PC-3 (cell line): Measurements from ENCODE around the gene PTPRD. TPM values are rescaled to one million over a fixed set of nuclear protein-coding genes. Genes with fewer than 3 reads are reported as not detected.

Experiments used
- ATAC-seq: fragments of 200-7000 bp; cut with Tn5 transposase; 2 replicates; pipeline ENCODE4 v1.9.1; 2020; ENCODE audit warnings: mild to moderate bottlenecking, moderate library complexity
- BruUV-seq: library from RNA; stranded (reverse); fragments of 400-500 nt; replicated peaks from 2 replicates; lab custom pipeline; 2021; lab: Mats Ljungman, UMichigan
- CTCF ChIA-PET: fragments of 300-600 bp; sonication (Branson Sonifier 250); formaldehyde crosslinking; loops from one replicate; lab custom pipeline; 2022; ENCODE audit warnings: antibody characterized with exemption; lab: Charles Lee
- POLR2A ChIA-PET: fragments of 300-600 bp; sonication (Branson Sonifier 250); formaldehyde crosslinking; loops from one replicate; lab custom pipeline; 2022; ENCODE audit warnings: antibody characterized with exemption; ENCODE audit not compliant: unreplicated experiment; lab: Charles Lee
- DNase-seq: peaks from one replicate; pipeline ENCODE4 v3.0.0-alpha.2; 2015
- H2AFZ ChIP-seq: fragments of 300-600 bp; sonication (generic); 2 replicates; pipeline ENCODE4 v1.6.0; 2016; ENCODE audit warnings: antibody characterized with exemption, low read length
- H3F3A ChIP-seq: fragments of 300-600 bp; sonication (generic); one replicate; pipeline ENCODE4 v1.6.0; 2017; ENCODE audit warnings: antibody characterized with exemption, low read length, control low read depth, mild to moderate bottlenecking; ENCODE audit not compliant: unreplicated experiment
- H3K27ac ChIP-seq: fragments of 300-600 bp; sonication (generic); 2 replicates; pipeline ENCODE4 v1.5.1; 2016; ENCODE audit warnings: mild to moderate bottlenecking, low read length
- H3K27me3 ChIP-seq: fragments of 300-600 bp; sonication (generic); 2 replicates; pipeline ENCODE4 v1.6.1; 2016; ENCODE audit warnings: low read length, mixed read lengths
- H3K36me3 ChIP-seq: fragments of 300-600 bp; sonication (generic); 2 replicates; pipeline ENCODE4 v1.6.1; 2016; ENCODE audit warnings: low read depth, mixed run types, low read length, mixed read lengths
- H3K4me1 ChIP-seq: fragments of 300-600 bp; sonication (generic); 2 replicates; pipeline ENCODE4 v1.5.1; 2016; ENCODE audit warnings: low read length; ENCODE audit not compliant: insufficient read depth
- H3K4me2 ChIP-seq: fragments of 300-600 bp; sonication (generic); 2 replicates; pipeline ENCODE4 v1.6.0; 2016; ENCODE audit warnings: low read length
- H3K4me3 ChIP-seq: fragments of 300-600 bp; sonication (generic); 2 replicates; pipeline ENCODE4 v1.5.1; 2016; ENCODE audit warnings: mild to moderate bottlenecking, low read length, mixed read lengths
- H3K79me2 ChIP-seq: fragments of 300-600 bp; sonication (generic); 2 replicates; pipeline ENCODE4 v1.6.1; 2017; ENCODE audit warnings: low read length, mixed read lengths
- H3K9ac ChIP-seq: fragments of 300-600 bp; sonication (generic); 2 replicates; pipeline ENCODE4 v1.6.0; 2016; ENCODE audit warnings: mild to moderate bottlenecking, low read length
- H3K9me2 ChIP-seq: fragments of 300-600 bp; sonication (generic); replicated peaks from 2 replicates; pipeline ENCODE4 v1.6.1; 2016; ENCODE audit warnings: mixed run types, low read length, mixed read lengths
- H3K9me3 ChIP-seq: fragments of 300-600 bp; sonication (generic); 2 replicates; pipeline ENCODE4 v1.6.1; 2016; ENCODE audit warnings: low read length, mixed read lengths
- H4K20me1 ChIP-seq: fragments of 300-600 bp; sonication (generic); 2 replicates; pipeline ENCODE4 v1.6.1; 2016; ENCODE audit warnings: low read length, mixed read lengths
- CTCF ChIP-seq: fragments of 300-600 bp; sonication (generic); conservative IDR thresholded peaks from 2 replicates; pipeline ENCODE4 v1.5.1; 2017; ENCODE audit warnings: antibody characterized with exemption, low read depth, mild to moderate bottlenecking, low read length
- EZH2 ChIP-seq: fragments of 300-600 bp; sonication (generic); IDR thresholded peaks from one replicate; pipeline ENCODE4 v1.6.1; 2017; ENCODE audit warnings: antibody characterized with exemption, mild to moderate bottlenecking, low read length; ENCODE audit not compliant: unreplicated experiment
- EZH2phosphoT487 ChIP-seq: fragments of 300-600 bp; sonication (generic); IDR thresholded peaks from 2 replicates; pipeline ENCODE4 v1.6.1; 2018; ENCODE audit warnings: mild to moderate bottlenecking, antibody characterized with exemption, low read length, borderline replicate concordance
- intact Hi-C: fragments of 100-400 bp; cut with micrococcal nuclease; formaldehyde crosslinking; loops from 2 replicates; pipeline ENCODE4 v1.9.0; 2023
- total RNA-seq: library from RNA; depleted of rRNA; stranded (reverse); fragments of >200 nt; gene quantifications from 2 replicates; pipeline ENCODE4 v1.2.3, GENCODE V29; 2014

PTPRD gene
- total RNA-seq, 1 experiment from 2014 or later, result not detected

GRCh38 chr9:9919174-9919775 lies 693.5 kb downstream of the PTPRD start:
- no peak for ATAC-seq
- no peaks in the 10 kb centered on the region for H4K20me1 ChIP-seq
- H3K4me3 ChIP-seq, result no peak overlapping the region
- no peaks in the 10 kb centered on the region for H3K4me1 ChIP-seq
- H3K79me2 ChIP-seq, result no peaks in the 10 kb centered on the region
- H3K27ac ChIP-seq, result no peak overlapping the region
- H2AFZ ChIP-seq, result no peak overlapping the region
- no peaks in the 10 kb centered on the region for H3F3A ChIP-seq
- intact Hi-C loops, result no loop called here
- TF ChIP-seq EZH2 (no peak), CTCF (no peak), EZH2phosphoT487 (no peak)
- ChIA-PET POLR2A (no interaction called here), CTCF (no interaction called here)
- no peak overlapping the region for H3K4me2 ChIP-seq
- no peaks in the 10 kb centered on the region for H3K36me3 ChIP-seq
- H3K9me3 ChIP-seq, result 0 out of 2 replicates have a peak, but pooled peaks cover 4% of the 10 kb centered on the region
- H3K9me2 ChIP-seq, result no peaks in the 10 kb centered on the region
- no peak overlapping the region for H3K9ac ChIP-seq
- H3K27me3 ChIP-seq, result no peaks in the 10 kb centered on the region
- no peak for DNase-seq
- no TSS peak for BruUV-seq

- ATAC-seq (no peak), DNase-seq (no peak)
- Histone ChIP-seq H3K4me2 (no peak overlapping the region), H3K9ac (no peak overlapping the region), H3F3A (no peaks in the 10 kb centered on the region), H4K20me1 (no peaks in the 10 kb centered on the region), H3K27me3 (no peaks in the 10 kb centered on the region), H3K4me3 (no peak overlapping the region), H3K27ac (no peak overlapping the region), H2AFZ (no peak overlapping the region), H3K36me3 (no peaks in the 10 kb centered on the region), H3K4me1 (no peaks in the 10 kb centered on the region), H3K9me3 (0 out of 2 replicates have a peak, but pooled peaks cover 4% of the 10 kb centered on the region), H3K9me2 (no peaks in the 10 kb centered on the region), H3K79me2 (no peaks in the 10 kb centered on the region)
- POLR2A ChIA-PET, result no interaction called here
- intact Hi-C loops, result no loop called here
- CTCF ChIA-PET, result no interaction called here
- no TSS peak for BruUV-seq
- TF ChIP-seq CTCF (no peak), EZH2 (no peak), EZH2phosphoT487 (no peak)
These were observed 695.4 kb downstream of the PTPRD start for GRCh38 chr9:9917400-9917799.

- TF ChIP-seq CTCF, result no peak
- TF ChIP-seq EZH2phosphoT487, result no peak
- TF ChIP-seq EZH2, result no peak
- BruUV-seq, result no TSS peak
- H3K27ac ChIP-seq, result no peak overlapping the region
- H3K9ac ChIP-seq, result no peak overlapping the region
- H3K4me1 ChIP-seq, result no peaks in the 10 kb centered on the region
- H4K20me1 ChIP-seq, result no peaks in the 10 kb centered on the region
- DNase-seq (no peak), ATAC-seq (no peak)
- no peak overlapping the region for H3K4me3 ChIP-seq
- no peak overlapping the region for H2AFZ ChIP-seq
- H3K4me2 ChIP-seq, result no peak overlapping the region
- H3F3A ChIP-seq, result no peaks in the 10 kb centered on the region
- H3K79me2 ChIP-seq, result no peaks in the 10 kb centered on the region
- POLR2A ChIA-PET, result no interaction called here
- no peaks in the 10 kb centered on the region for H3K9me2 ChIP-seq
- no peaks in the 10 kb centered on the region for H3K27me3 ChIP-seq
- 0 out of 2 replicates have a peak, but pooled peaks cover 4% of the 10 kb centered on the region for H3K9me3 ChIP-seq
- CTCF ChIA-PET, result no interaction called here
- no peaks in the 10 kb centered on the region for H3K36me3 ChIP-seq
- intact Hi-C loops, result loop anchor here (5.0 kb wide), 1 partner anchor 122 kb away; no protein-coding TSS in a partner anchor
These were observed 698.6 kb downstream of the PTPRD start for GRCh38 chr9:9914174-9914573.
